Neural progenitor cell (in vitro differentiated cells): Measurements from ENCODE around the gene MAP2K2.

Source experiments
- EZH2 ChIP-seq: fragments of 200-600 bp; sonication (generic); IDR thresholded peaks from 2 replicates; pipeline ENCODE4 v1.6.1; 2017; ENCODE audit warnings: antibody characterized with exemption, mild to moderate bottlenecking, moderate library complexity
- EZH2phosphoT487 ChIP-seq: fragments of 200-600 bp; sonication (generic); IDR thresholded peaks from 2 replicates; pipeline ENCODE4 v1.6.1; 2017; ENCODE audit warnings: antibody characterized with exemption
- TF ChIP-seq, protein P1 (sequence below): fragments of 200-600 bp; sonication (generic); IDR thresholded peaks from 2 replicates; pipeline ENCODE4 v1.5.1; 2017; ENCODE audit warnings: antibody characterized with exemption, mild to moderate bottlenecking

DNA sequence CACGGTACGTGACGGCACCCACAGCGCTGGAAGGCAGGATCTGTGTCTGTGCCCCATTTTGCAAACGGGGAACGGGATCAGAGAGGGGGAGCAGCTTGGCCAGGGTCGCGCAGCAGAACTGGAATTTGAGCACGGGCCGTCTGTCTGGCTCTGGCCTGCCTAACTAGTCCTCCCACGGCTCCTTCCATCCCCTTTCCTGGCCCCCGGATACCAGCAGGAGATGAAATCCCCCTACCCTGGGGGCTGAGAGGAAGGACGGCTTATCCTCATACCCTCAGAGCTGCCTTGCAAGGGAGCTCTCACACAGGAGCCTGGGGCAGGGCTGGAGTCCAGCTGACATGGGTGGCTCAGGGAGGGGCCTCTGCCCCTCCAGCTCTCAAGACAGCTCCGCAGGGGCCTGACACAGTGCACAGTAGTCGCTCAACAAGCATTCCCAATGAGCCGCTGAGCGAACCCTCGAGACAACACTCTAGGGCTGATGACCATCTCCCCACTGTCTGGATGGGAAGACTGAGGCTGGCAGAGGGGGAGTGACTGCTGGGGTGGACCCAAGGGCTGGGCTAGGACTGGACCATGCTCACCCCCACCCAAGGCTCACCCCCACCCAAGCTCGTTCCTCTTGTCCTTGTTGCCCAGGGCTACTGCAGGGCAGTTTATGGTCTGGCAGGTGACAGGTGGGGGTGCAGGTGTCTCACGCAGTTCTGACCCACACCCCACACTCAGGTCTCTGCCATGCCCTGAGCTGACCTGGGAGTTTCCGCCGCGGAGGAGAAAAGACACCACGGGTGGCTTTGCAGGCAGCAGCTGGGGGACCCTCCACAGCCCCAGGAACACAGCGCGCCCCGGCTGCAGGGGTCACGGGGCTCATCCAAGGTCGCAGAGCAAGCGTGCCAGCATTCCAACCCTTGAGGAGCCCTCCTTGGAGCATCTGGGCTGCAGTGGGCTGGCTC lies 61.2 kb downstream of the MAP2K2 start:
- TF ChIP-seq, protein P1, sequence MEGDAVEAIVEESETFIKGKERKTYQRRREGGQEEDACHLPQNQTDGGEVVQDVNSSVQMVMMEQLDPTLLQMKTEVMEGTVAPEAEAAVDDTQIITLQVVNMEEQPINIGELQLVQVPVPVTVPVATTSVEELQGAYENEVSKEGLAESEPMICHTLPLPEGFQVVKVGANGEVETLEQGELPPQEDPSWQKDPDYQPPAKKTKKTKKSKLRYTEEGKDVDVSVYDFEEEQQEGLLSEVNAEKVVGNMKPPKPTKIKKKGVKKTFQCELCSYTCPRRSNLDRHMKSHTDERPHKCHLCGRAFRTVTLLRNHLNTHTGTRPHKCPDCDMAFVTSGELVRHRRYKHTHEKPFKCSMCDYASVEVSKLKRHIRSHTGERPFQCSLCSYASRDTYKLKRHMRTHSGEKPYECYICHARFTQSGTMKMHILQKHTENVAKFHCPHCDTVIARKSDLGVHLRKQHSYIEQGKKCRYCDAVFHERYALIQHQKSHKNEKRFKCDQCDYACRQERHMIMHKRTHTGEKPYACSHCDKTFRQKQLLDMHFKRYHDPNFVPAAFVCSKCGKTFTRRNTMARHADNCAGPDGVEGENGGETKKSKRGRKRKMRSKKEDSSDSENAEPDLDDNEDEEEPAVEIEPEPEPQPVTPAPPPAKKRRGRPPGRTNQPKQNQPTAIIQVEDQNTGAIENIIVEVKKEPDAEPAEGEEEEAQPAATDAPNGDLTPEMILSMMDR: no peak
- no peak for TF ChIP-seq EZH2
- TF ChIP-seq EZH2phosphoT487: no peak
